Vagina (tissue), 2 donors: ENCODE data around the gene NDFIP2.

Source experiments
- POLR2A ChIP-seq, 2 donors: fragments of 450-650 bp; IDR thresholded peaks; one replicate each; pipeline ENCODE4 v1.6.1; 2017; ENCODE audit warnings: antibody characterized with exemption in 2 of 2, mild to moderate bottlenecking in 2 of 2, moderate library complexity in 2 of 2
- POLR2AphosphoS5 ChIP-seq, 2 donors: sonication (generic); formaldehyde crosslinking; IDR thresholded peaks; one replicate each; pipeline ENCODE4 v1.9.0; 2017; ENCODE audit warnings: antibody characterized with exemption in 2 of 2, mild to moderate bottlenecking in 2 of 2, low read depth in 1 of 2; ENCODE audit not compliant: insufficient read depth in 1 of 2
- TF ChIP-seq, protein P1 (sequence below), 3 experiments: fragments of 450-650 bp in 2 of 3; fragments of 200-600 bp in 1 of 3; sonication (generic) in 1 of 3; IDR thresholded peaks; one replicate each; pipeline ENCODE4 v1.5.1; 2017 to 2019; ENCODE audit warnings: antibody characterized with exemption in 3 of 3, mild to moderate bottlenecking in 2 of 3, moderate library complexity in 2 of 3

DNA sequence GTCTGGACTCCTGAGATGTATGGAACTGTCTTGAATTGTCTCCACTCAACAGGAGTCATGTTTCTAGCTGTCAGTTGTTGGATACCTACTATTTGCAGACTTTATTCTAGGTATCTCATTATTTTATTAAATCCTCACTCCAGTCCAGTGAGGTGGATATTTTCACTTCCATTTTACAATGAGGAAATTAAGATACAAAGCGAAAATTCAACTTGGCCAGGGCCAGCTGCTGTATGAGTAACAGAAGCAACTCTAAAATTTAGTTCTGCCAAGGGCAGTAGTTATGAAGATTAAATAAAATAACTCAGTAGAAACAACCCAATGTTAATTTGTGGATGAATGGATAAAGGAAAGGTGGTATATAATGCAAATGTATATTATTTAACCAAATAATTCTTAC is 12.6 kb upstream of the NDFIP2 start:
- TF ChIP-seq, protein P1, sequence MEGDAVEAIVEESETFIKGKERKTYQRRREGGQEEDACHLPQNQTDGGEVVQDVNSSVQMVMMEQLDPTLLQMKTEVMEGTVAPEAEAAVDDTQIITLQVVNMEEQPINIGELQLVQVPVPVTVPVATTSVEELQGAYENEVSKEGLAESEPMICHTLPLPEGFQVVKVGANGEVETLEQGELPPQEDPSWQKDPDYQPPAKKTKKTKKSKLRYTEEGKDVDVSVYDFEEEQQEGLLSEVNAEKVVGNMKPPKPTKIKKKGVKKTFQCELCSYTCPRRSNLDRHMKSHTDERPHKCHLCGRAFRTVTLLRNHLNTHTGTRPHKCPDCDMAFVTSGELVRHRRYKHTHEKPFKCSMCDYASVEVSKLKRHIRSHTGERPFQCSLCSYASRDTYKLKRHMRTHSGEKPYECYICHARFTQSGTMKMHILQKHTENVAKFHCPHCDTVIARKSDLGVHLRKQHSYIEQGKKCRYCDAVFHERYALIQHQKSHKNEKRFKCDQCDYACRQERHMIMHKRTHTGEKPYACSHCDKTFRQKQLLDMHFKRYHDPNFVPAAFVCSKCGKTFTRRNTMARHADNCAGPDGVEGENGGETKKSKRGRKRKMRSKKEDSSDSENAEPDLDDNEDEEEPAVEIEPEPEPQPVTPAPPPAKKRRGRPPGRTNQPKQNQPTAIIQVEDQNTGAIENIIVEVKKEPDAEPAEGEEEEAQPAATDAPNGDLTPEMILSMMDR (IDR thresholded peaks at IDR 0.05), result no peak
- TF ChIP-seq POLR2A (IDR thresholded peaks at IDR 0.05), result no peak
- no peak for TF ChIP-seq POLR2AphosphoS5 (IDR thresholded peaks at IDR 0.05; ENCODE audit: insufficient read depth in 1 of 2, low read depth in 1 of 2)
